GM19025 (cell line): Measurements from ENCODE around the gene SCUBE1.

Source experiments
- ATAC-seq: cut with Tn5 transposase; IDR thresholded peaks from one replicate; pipeline ENCODE4 v1.9.1; 2021; ENCODE audit warnings: mild to moderate bottlenecking, low read depth, moderate library complexity; ENCODE audit not compliant: unreplicated experiment

The SCUBE1 gene

GRCh38 chr22:43304831-43305590, 38.2 kb downstream of the SCUBE1 start:
- ATAC-seq = no peak

DNA sequence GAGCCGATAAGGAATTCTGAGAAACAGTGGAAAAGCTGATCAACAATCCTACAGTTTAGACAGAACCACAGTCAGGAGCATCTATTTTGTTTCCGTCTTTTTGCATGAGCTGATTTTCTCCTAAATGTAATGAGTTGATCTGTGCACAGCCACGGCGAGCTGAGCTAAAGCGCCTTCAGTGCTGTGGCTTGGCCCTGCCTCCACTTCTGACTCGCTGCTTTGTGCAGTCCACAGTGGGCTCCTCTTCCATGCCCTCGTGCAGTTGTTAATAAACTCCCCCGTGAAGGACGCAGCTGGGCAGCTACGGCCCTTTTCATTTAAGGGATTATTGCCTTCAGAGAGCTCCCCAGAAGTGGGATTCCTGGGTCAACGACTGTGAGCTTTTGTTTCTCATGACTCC, 39.4 kb downstream of the SCUBE1 start:
- ATAC-seq = no peak

GRCh38 chr22:43303166-43303565, 40.0 kb downstream of the SCUBE1 start:
- ATAC-seq = no peak

DNA sequence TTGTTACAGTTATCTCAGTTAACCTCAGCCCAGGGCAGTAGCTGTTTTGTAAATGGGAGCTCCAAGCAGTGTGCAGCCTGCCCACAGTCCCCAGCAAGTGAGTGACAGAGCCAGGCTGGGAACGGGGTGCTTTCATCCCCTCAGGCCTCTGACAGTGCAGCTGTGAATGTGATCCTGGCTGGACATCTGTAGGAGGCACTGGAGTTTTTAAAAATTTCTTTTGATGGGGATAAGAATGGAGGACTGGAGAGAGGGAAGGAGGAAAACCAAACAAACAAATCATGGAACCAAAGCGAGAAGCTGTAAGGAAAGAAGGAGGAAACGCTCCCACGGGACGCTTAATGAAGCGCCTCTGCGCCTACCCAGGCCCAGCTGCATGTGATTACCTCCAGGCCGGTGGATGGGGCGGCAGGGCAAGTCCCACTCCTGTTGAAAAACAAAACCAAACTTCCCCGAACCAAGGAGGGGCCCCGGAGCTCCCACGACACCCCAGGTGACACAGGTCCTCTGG, 40.6 kb downstream of the SCUBE1 start:
- no peak for ATAC-seq

DNA sequence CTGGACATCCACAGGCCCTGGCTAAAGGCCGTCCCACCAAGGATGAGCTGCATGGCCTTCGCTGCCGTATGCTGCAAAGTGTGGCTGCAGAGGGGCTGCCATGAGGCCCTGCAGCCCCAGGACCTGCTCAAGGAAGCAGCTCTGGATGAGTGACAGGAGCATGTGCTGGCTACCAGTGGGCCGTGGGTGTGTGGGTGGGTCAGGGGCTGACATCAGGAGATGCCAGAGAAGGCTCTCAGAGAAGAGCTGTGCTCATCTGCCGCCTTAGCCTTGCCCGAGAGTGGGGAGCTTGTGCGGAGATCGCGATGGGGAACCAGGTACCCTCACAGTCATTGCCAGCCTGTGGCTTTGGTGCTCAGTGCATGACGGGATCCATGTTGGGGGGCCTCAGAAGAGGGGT, 41.3 kb downstream of the SCUBE1 start:
- ATAC-seq = no peak

DNA sequence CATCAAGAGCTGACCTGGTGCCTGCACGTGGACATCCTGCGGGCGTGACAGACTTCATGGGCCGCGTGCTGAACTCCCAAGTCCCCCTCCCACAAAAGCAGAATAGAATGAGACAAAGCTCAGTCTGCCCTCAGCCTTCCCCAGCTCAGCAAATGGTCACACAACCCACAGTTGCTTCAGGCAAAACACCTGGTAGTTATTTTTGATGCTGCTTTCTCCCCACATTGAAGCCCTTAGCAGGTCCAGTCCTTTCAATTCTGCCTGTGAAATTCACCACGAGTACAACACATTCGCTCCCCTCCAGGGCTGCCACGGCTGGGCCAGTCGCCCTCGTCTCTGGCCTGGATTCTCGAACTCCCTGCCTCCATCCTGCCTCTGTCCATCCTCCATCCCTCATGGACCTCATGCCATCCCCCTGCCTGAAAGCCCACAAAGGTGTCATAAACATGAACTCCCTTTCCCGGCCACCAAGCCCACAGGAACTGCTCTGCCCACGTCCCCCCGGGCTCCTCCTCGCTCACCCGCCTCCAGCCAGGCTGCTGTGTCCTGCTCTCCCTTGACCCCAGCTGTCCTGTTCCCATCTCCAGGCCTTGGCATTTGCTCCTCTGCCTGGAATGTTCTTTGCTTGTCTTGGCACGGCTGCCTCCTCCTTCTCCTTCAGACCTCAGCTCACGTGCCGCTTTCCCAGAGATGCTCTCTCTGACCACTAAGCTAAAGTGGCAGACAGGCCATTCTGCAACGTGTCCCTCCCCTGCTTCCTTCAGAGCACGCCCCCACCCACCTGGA, 42.1 kb downstream of the SCUBE1 start:
- ATAC-seq = no peak

GRCh38 chr22:43299736-43300135, 43.4 kb downstream of the SCUBE1 start:
- no peak for ATAC-seq

- no peak for ATAC-seq
Measured at GRCh38 chr22:43298062-43298801, 44.9 kb downstream of the SCUBE1 start.

GRCh38 chr22:43297270-43298061, 45.7 kb downstream of the SCUBE1 start:
- no peak for ATAC-seq

DNA sequence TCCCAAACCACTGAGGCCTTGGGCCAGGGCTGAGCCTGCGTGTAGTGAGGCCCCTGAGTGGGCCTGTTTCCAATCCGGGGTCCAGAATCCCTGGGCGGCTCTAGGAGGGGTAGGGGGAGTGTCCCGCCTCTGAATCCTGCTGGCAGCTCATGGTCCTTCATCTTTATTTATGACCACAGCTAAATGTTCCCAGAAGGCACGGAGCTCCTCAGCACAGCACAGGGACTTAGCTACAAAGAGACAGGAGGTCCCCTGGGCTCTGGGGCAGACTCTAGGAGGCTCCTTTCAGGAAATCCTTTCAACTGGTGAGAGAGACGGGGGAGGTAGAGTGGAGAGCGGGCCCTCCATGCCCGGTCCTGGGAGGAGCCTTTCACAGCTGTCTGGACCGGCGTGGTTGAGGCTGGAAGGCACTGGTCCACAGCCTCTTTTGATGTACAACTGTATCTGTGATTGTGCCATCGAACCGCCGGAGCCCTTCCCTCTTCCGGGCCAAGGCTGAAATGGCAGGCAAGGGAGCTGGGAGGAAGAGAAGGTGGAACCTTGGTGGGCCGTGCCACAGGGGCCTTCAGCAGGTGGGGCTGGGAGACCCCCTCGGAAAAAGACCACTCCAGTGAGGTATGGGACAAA, 46.8 kb downstream of the SCUBE1 start:
- no peak for ATAC-seq

GRCh38 chr22:43295660-43296059, 47.5 kb downstream of the SCUBE1 start:
- ATAC-seq = no peak

- no peak for ATAC-seq
Measured at GRCh38 chr22:43295173-43295572, 48.0 kb downstream of the SCUBE1 start.

DNA sequence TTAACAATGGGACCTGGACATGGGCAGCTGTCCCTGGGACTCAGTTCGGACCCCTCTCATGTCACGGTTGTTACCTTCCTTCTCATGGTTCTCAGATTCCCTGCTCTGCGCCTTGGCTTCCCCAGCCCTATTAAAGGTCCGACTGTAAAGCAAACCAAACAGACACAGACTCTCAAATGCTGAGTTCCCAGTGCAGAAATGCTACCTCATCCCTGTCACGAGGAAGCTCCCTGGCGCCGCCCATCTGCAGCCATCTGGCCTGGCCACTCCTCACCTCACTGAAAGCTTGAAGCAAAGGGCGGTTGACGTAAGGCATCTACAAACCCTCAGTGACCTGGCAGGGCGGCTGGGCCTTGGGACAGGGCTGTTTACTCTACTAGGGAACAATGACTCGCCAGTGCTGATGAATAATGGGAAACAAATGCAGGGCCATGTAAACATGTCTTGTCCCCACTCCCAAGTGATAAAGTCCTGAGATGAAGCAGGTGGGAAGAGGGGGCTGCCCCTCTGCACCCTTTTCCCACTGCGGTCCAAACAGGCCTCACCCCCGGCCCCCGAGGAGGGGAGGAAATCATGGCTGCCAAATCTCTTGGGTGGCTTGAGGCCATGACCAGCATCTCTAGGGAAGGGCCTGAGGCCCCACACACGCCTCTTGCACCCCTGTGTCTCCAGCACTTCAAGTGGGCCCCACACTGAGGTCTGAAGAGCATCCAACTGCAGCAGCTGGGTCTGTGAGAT, 49.3 kb downstream of the SCUBE1 start:
- ATAC-seq = no peak

DNA sequence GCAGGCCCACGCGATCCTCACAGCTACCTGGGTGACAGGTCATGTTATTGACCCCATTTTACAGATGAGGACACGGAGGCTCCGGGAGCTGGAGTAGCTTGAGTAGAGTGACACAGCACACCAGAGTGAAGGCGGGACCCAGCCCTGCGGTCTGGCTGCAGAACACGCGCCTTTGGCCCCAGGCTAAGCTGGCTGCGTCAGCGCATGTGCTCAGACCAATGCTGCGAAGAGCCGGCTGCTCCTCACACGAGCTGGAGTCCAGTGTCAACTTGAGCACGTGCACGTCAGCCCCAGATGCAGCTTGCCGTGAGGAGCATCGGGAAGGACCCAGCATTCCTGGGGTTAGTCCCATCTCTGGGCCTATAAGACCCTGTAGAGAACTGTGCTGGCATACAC, 49.9 kb downstream of the SCUBE1 start:
- no peak for ATAC-seq

- no peak for ATAC-seq
Measured at GRCh38 chr22:43292630-43293018, 50.5 kb downstream of the SCUBE1 start.

GRCh38 chr22:43291381-43291780, 51.8 kb downstream of the SCUBE1 start:
- ATAC-seq = no peak

DNA sequence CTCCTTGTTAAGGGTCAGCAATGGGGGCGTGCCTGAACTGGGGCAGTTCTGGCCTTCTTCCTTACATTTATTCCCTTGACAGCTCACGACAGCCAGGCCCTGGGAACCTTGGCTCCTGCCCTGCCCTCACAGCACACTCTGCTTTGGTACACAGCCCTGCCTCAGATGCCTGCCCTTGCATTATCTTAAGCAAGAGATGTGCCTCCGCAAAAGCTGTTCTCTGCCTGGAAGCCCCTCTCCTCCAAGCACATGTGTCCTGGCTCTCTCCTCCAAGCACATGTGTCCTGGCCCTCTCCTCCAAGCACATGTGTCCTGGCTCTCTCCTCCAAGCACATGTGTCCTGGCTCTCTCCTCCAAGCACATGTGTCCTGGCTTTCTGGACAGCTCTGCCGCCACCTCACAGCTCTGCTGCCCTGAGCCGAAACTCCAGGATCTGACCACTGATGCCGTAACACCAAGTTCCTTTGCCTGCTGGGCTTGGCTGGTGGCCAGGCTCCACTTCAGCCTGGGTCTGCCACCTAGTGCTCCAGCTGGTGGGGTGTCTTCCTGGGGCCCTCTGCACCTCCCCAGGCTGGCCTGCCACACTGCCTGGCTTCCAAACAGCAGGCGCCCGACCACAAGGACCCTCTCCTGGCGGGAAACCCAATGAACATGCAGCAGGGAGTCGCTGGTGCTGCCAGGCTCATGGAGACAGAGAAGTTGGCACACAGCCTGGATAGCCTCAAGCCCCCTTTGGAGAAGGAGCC, 53.0 kb downstream of the SCUBE1 start:
- no peak for ATAC-seq

- ATAC-seq = no peak
Measured at GRCh38 chr22:43289531-43289963, 53.6 kb downstream of the SCUBE1 start.
